Sciatic nerve (tissue), 2 donors: ENCODE data around the gene PRAMEF13. TPM values are rescaled to one million over a fixed set of nuclear protein-coding genes. Genes with fewer than 3 reads are reported as not detected.
"Not testable (repeated sequence)": the region's sequence is repeated elsewhere in the genome, so short reads cannot be mapped to it uniquely, and the experiment has no call there.

ENCODE experiments used
- ATAC-seq: fragments of 200-7000 bp; cut with Tn5 transposase; one replicate; pipeline ENCODE4 v1.9.1; 2020; ENCODE audit warnings: mild to moderate bottlenecking, moderate library complexity
- DNase-seq: peaks from one replicate; pipeline ENCODE4 v3.0.0-alpha.2; 2020; ENCODE audit warnings: low spot score
- intact Hi-C: fragments of 100-400 bp; cut with DNase I; formaldehyde crosslinking; loops from one replicate; pipeline ENCODE4 v1.14.2; 2022
- total RNA-seq: library from RNA; stranded (reverse); fragmentation: NEBNext Ultra II Directional; extraction: Animal tissue kit (Norgen Biotek cat#: 25700); gene quantifications from one replicate; pipeline ENCODE4 v1.2.1, GENCODE V29; 2021
- donor health status: DM: no; HTN: no; CAD: no.
- donor health status: DM: no; HTN: no; CAD: no.

Gene PRAMEF13
- total RNA-seq: not detected

- DNase-seq, intact Hi-C loops, ATAC-seq: not testable (repeated sequence)
Observed at GRCh38 chr1:13201309-13201708, at the start of gene PRAMEF13. Gene PRAMEF13, minus strand, starts transcription at chr1:13201409. Its CDS starts 1,820 bp downstream, at chr1:13199589.

- DNase-seq, ATAC-seq, intact Hi-C loops: not testable (repeated sequence)
Observed at GRCh38 chr1:13247122-13247521, 45.9 kb upstream of the PRAMEF13 start.

- DNase-seq, ATAC-seq, intact Hi-C loops: not testable (repeated sequence)
Observed at GRCh38 chr1:13246554-13246871, 45.3 kb upstream of the PRAMEF13 start.

DNA sequence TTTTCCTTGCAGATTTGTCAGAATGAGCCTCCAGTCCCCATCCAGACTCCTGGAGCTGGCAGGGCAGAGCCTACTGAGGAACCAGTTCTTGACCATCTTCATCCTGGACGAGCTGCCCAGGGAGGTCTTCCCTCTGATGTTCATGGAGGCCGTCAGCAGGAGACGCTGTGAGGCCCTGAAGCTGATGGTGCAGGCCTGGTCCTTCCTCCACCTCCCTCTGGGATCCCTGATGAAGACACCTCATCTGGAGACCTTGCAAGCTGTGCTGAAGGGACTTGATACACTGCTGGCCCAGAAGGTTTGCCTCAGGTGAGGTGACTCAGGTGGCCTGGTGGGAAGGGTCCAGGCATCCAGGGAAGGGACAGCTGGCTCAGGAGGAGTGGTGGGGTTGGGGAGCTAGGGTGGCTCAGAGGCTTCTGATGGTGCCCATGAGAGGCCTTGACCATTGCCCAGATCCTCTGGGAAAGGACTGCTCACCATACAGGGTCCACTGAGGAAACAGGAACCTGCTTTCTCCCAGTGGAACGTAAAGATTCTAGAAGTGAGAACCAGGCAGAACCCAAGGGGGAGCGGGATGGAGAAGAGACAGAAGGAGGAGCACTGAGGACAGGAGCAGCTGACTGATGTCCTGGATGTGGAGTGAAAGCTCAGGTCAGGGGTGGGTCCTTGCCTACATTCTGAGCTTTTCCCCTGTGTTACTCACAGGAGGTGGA is 44.8 kb upstream of the PRAMEF13 start:
- ATAC-seq, DNase-seq, intact Hi-C loops: not testable (repeated sequence)

- ATAC-seq, intact Hi-C loops, DNase-seq: not testable (repeated sequence)
Observed at GRCh38 chr1:13243536-13244263, 42.5 kb upstream of the PRAMEF13 start.

DNA sequence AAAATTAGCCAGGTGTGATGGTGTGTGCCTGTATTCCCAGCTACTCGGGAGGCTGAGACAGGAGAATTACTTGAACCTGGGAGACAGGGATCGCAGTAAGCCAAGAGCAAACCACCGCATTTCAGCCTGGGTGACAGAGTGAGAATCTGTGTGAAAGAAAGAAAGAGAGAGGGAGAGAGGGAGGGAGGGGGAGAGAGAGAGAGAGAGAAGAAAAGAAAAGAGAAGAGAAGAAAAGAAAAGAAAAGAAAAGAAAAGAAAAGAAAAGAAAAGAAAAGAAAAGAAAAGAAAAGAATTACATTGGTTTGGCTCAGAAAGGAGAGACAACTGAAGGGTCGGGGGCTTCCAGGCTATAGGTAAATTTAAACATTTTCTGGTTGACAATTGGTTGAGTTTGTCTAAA is 38.4 kb upstream of the PRAMEF13 start:
- ATAC-seq, intact Hi-C loops, DNase-seq: not testable (repeated sequence)

DNA sequence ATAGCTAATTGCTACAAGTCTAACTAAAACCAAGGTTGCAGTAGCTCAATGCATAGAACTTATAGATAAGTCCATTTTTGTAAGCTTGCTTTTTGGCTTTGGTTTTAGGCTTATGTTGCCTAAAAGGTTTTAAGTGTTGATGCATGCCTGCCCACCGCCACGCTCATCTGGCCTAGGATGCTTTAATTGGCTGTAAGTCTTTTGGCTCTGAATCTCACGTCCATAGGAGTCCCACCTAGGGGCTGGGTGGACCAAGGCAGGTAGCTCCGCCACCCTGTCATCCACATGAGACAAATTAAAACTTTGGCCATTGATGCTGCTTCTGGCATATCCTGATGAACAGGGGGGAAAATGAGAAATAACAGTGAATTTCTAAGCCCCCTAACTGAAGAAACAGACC is 36.4 kb upstream of the PRAMEF13 start:
- ATAC-seq, DNase-seq, intact Hi-C loops: not testable (repeated sequence)

DNA sequence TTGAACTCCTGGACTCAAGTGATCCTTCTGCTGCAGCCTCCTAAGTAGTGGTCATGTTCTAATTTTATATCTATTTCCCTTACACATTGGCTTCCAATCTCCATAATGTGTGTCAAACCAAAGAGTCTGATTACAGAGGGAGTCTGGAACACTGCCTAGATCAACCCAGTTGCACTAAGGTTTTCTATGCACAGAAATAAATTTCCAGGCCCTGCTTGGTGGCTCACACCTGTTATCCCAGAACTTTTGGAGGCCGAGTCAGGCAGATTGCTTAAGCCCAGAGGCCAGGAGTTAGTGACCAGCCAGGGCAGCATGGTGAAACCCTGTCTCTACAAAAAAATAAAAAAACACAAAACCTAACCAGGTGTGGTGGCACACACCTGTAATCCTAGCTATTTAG is 32.8 kb upstream of the PRAMEF13 start:
- DNase-seq, ATAC-seq, intact Hi-C loops: not testable (repeated sequence)

GRCh38 chr1:13232056-13232455 is 30.8 kb upstream of the PRAMEF13 start:
- intact Hi-C loops, DNase-seq: not testable (repeated sequence)

GRCh38 chr1:13231061-13231750 is 30.0 kb upstream of the PRAMEF13 start:
- DNase-seq, intact Hi-C loops, ATAC-seq: not testable (repeated sequence)

More at GRCh38 chr1:13232056-13232455, 30.8 kb upstream of the PRAMEF13 start:
- not testable (repeated sequence) for ATAC-seq

- not testable (repeated sequence) for DNase-seq, ATAC-seq
Observed at GRCh38 chr1:13230601-13231000, 29.4 kb upstream of the PRAMEF13 start.

DNA sequence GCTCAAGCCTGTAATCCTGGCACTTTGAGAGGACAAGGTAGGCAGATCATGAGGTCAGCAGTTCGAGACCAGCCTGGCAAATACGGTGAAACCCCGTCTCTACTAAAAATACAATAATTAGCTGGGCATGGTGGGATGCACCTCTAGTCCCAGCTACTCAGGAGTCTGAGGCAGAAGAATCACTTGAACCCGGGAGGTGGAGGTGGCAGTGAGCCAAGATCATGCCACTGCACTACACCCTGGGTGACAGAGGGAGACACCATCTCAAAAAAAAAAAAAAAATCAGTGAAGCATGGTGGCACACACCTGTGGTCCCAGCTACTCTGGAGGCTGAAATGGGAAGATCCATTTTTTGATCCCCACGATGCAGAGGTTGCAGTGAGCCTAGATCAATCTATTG is 28.9 kb upstream of the PRAMEF13 start:
- DNase-seq, ATAC-seq, intact Hi-C loops: not testable (repeated sequence)

More at GRCh38 chr1:13230601-13231000, 29.4 kb upstream of the PRAMEF13 start:
- intact Hi-C loops: not testable (repeated sequence)

DNA sequence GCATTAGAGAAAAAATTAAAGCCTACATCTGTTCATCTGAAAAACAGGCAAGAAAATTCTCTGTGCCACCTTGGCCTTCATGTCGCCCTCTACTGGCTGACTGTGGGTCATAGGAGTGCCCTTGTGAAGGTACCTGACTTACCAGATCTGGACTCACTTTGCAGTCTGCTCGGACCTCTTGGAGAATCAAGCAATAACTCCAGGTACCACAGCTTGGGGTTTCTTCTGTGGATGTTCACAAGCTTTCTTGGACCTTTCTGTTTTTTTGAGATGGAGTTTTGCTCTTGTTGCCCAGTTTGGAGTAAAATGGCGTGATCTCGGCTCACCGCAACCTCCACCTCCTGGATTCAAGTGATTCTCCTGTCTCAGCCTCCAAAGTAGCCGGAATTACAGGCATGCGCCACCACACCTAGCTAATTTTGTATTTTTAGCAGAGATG is 27.2 kb upstream of the PRAMEF13 start:
- ATAC-seq (no peak), DNase-seq (no peak)
- intact Hi-C loops: no loop called here

DNA sequence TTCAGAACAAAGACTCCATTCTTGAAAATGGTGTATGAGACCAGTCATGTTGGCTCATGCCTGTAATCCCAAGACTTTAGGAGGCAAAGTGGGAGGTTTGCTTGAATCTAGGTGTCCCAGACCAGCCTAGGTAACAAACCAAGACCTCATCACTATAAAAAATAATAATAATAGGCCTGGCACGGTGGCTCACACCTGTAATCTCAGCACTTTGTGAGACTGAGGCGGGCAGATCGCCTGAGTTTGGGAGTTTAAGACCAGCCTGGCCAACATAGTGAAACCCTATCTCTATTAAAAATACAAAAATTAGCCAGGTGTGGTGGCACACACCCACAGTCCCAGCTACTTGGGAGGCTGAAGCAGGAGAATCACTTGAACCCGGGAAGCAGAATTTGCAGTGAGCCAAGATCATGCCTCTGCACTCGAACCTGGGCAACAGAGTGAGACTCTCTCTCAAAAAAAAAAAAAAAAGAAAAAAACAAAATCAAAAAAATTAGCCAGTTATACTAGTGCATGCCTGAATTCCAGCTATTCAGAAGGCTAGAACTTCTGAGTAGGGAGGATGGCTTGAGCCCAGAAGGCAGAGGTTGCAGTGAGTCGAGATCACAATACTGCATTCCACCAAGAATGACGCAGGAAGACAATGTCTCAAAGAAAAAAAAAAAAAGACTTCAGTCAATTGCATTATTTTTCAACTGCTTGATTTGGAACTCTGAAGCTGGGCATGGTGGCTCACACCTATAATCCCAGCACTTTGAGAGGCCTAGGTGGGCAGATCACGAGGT is 26.3 kb upstream of the PRAMEF13 start:
- DNase-seq, intact Hi-C loops, ATAC-seq: not testable (repeated sequence)

- DNase-seq, intact Hi-C loops, ATAC-seq: not testable (repeated sequence)
Observed at GRCh38 chr1:13225675-13226204, 24.5 kb upstream of the PRAMEF13 start, which contains the start of gene PRAMEF18. Gene PRAMEF18, minus strand, starts transcription at chr1:13226154. Its CDS starts 48 bp downstream, at chr1:13226106.

- ATAC-seq: no peak
- intact Hi-C loops: no loop called here
Observed at GRCh38 chr1:13224480-13225060, 23.4 kb upstream of the PRAMEF13 start.

DNA sequence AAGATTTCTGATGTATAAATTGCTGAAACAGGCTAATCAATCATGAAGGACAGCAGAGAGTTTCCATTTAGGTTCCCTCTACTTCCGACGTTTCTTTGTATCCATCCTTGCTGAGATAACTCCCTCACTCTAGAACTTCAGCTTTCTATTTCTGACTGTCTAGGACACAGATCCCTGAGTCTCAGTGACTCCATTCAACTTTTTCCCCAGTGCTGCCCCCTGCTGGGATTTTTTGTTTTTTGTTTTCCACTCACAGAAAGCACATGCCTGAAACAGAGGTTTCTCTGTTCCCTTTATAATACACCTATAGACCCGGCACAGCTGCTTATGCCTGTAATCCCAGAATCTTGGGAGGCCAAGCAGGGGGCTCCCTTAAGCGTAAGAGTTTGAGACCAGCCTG is 21.6 kb upstream of the PRAMEF13 start:
- intact Hi-C loops, DNase-seq, ATAC-seq: not testable (repeated sequence)

More at GRCh38 chr1:13224480-13225060, 23.4 kb upstream of the PRAMEF13 start:
- DNase-seq: no peak

DNA sequence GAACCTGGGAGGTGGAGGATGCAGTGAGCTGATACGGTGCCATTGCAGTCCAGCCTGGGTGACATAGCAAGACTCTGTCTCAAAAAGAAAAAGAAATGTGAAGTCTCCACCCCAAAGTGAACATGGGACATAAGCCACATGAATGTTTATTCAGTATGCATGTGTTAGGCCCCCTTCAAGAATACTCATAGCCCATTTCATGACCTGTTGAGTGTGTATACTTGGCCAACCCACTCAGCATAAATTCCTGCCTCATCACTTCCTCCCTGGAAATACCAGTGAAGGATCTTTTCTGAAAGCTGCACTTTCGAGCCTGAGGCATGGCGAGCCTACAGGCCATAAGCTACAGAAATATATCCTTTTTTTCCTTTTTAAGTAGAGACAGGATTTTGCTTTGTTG is 18.0 kb upstream of the PRAMEF13 start:
- DNase-seq, ATAC-seq, intact Hi-C loops: not testable (repeated sequence)
